ENCODE data around the gene P2RY13. TPM values are rescaled to one million over a fixed set of nuclear protein-coding genes. Genes with fewer than 3 reads are reported as not detected.

P2RY13 gene
- total RNA-seq, 1 donor from 2014 or later = not detected

- no peak for TF ChIP-seq CTCF (conservative IDR thresholded peaks at IDR 0.05; ENCODE audit: low read depth, low read length)
- no peak for DNase-seq (ENCODE audit: low read depth)
- H3K4me3 ChIP-seq (ENCODE audit: low read depth, low read length) = no peak overlapping the region
Measured at GRCh38 chr3:151301787-151302186, 27.6 kb downstream of the P2RY13 start.

- DNase-seq (ENCODE audit: low read depth) = no peak
- H3K4me3 ChIP-seq (ENCODE audit: low read depth, low read length) = no peak overlapping the region
- TF ChIP-seq CTCF (conservative IDR thresholded peaks at IDR 0.05; ENCODE audit: low read depth, low read length) = no peak
Measured at GRCh38 chr3:151300539-151300938, 28.8 kb downstream of the P2RY13 start.

- H3K4me3 ChIP-seq (ENCODE audit: low read depth, low read length) = no peak overlapping the region
- DNase-seq (ENCODE audit: low read depth) = no peak
- no peak for TF ChIP-seq CTCF (conservative IDR thresholded peaks at IDR 0.05; ENCODE audit: low read depth, low read length)
Measured at GRCh38 chr3:151299006-151299405, 30.3 kb downstream of the P2RY13 start.

- H3K4me3 ChIP-seq (ENCODE audit: low read depth, low read length) = no peak overlapping the region
- DNase-seq (ENCODE audit: low read depth) = no peak
- TF ChIP-seq CTCF (conservative IDR thresholded peaks at IDR 0.05; ENCODE audit: low read depth, low read length) = no peak
Measured at GRCh38 chr3:151297429-151297828, 31.9 kb downstream of the P2RY13 start.

GRCh38 chr3:151296226-151296625 lies 33.1 kb downstream of the P2RY13 start:
- DNase-seq (ENCODE audit: low read depth) = no peak
- H3K4me3 ChIP-seq (ENCODE audit: low read depth, low read length) = no peak overlapping the region
- no peak for TF ChIP-seq CTCF (conservative IDR thresholded peaks at IDR 0.05; ENCODE audit: low read depth, low read length)

- H3K4me3 ChIP-seq (ENCODE audit: low read depth, low read length) = no peak overlapping the region
- no peak for DNase-seq (ENCODE audit: low read depth)
- no peak for TF ChIP-seq CTCF (conservative IDR thresholded peaks at IDR 0.05; ENCODE audit: low read depth, low read length)
Measured at GRCh38 chr3:151293127-151293526, 36.2 kb downstream of the P2RY13 start.

GRCh38 chr3:151290673-151291072 lies 38.7 kb downstream of the P2RY13 start:
- peak; percentile 75 for TF ChIP-seq CTCF (conservative IDR thresholded peaks at IDR 0.05; ENCODE audit: low read depth, low read length)
- no peak for DNase-seq (ENCODE audit: low read depth)
- no peak overlapping the region for H3K4me3 ChIP-seq (ENCODE audit: low read depth, low read length)
